ENCODE measurements around the gene CA5A. TPM values are rescaled to one million over a fixed set of nuclear protein-coding genes. Genes with fewer than 3 reads are reported as not detected.

The CA5A gene
- total and polyA plus RNA-seq, 2 of the 13 experiments (the other 11 are each of a cell fraction or from before 2014, with no cell fraction given) = 66.8 to 106 TPM

DNA sequence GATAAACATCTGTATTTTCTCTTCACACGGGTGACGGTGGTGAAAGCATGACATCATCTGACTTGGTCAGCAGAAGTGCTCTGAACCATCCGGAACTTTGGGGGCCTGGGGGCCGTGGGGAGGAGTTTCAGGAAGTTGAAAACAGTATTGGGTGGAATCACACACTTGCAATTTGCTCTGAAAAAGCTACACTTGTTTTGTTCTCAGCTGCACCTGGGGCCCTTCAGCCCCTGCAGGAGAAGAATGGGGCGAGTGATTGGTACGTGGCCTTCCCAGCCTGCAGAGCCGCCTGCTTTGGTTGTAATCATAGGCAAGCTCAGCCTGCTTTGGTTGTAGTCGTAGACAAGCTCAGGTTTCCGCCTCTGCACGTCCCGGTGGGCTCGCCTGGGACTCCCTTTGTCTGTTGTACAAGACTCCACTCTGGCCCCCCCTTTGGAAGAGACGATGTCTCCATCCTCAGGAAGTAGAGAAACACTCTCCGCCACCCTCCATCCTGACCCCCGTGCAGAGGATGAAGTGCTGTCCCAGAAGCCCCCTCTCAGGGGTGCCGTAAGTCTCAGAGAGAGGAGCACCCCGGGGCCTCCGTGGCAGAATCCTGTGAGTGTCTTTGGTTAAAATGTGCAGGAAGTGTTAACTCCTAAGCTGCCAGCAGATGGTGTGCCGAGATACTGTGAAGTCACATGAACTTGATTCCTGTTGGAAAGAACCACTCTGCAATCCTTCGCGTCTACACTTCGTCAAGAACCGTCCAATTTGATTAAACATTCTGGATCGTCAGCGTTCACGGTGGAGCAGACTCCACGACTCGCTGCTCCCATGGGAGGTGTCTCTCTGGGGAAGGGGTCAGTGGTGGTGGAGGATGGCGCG lies 20.3 kb upstream of the CA5A start (continued):
- TF ChIP-seq TBL1XR1 (IDR thresholded peaks at IDR 0.05; ENCODE audit: borderline replicate concordance, low read length, partially characterized antibody) = no peak
- no peak for TF ChIP-seq ZNF747 (CRISPR knock-in tag; IDR thresholded peaks at IDR 0.05; ENCODE audit: borderline replicate concordance)
- TF ChIP-seq, protein P1, sequence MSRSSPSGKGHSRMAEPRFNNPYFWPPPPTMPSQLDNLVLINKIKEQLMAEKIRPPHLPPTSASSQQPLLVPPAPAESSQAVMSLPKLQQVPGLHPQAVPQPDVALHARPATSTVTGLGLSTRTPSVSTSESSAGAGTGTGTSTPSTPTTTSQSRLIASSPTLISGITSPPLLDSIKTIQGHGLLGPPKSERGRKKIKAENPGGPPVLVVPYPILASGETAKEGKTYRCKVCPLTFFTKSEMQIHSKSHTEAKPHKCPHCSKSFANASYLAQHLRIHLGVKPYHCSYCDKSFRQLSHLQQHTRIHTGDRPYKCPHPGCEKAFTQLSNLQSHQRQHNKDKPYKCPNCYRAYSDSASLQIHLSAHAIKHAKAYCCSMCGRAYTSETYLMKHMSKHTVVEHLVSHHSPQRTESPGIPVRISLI (CRISPR knock-in tag; IDR thresholded peaks at IDR 0.05; ENCODE audit: borderline replicate concordance) = no peak
- TF ChIP-seq ZNF512 (CRISPR knock-in tag; IDR thresholded peaks at IDR 0.05) = no peak
- no peak for TF ChIP-seq ZBTB37 (CRISPR knock-in tag; IDR thresholded peaks at IDR 0.05)
- TF ChIP-seq RAD51 (IDR thresholded peaks at IDR 0.05; ENCODE audit: borderline replicate concordance) = no peak
- no peak for TF ChIP-seq NCOA5 (CRISPR knock-in tag; IDR thresholded peaks at IDR 0.05)
- peak; percentile 88 for TF ChIP-seq ATF7 (IDR thresholded peaks at IDR 0.05)
- TF ChIP-seq ATF7 (CRISPR knock-in tag; IDR thresholded peaks at IDR 0.05) = no peak
- TF ChIP-seq CBFB (CRISPR knock-in tag; IDR thresholded peaks at IDR 0.05) = no peak
- no peak for TF ChIP-seq SKIL (CRISPR knock-in tag; IDR thresholded peaks at IDR 0.05; ENCODE audit: borderline replicate concordance)
- TF ChIP-seq U2AF1 (optimal IDR thresholded peaks at IDR 0.05; ENCODE audit: low read depth, low read length) = no peak
- TF ChIP-seq ZNF160 (CRISPR knock-in tag; IDR thresholded peaks at IDR 0.05) = no peak
- no peak for TF ChIP-seq ZNF331 (CRISPR knock-in tag; IDR thresholded peaks at IDR 0.05)
- TF ChIP-seq TARDBP (CRISPR knock-in tag; IDR thresholded peaks at IDR 0.05) = no peak
- TF ChIP-seq RAD21 (CRISPR knock-in tag; IDR thresholded peaks at IDR 0.05) = no peak
- TF ChIP-seq ELF1 (CRISPR knock-in tag; IDR thresholded peaks at IDR 0.05) = no peak
- 0 out of 2 replicates have a peak, but pooled peaks have one; percentile 29 for TF ChIP-seq SP4 (CRISPR knock-in tag; IDR thresholded peaks at IDR 0.05)
- TF ChIP-seq HOXA5 (CRISPR knock-in tag; IDR thresholded peaks at IDR 0.05) = no peak
- no peak for TF ChIP-seq ZNF546 (CRISPR knock-in tag; conservative IDR thresholded peaks at IDR 0.05)
- TF ChIP-seq, protein P2, sequence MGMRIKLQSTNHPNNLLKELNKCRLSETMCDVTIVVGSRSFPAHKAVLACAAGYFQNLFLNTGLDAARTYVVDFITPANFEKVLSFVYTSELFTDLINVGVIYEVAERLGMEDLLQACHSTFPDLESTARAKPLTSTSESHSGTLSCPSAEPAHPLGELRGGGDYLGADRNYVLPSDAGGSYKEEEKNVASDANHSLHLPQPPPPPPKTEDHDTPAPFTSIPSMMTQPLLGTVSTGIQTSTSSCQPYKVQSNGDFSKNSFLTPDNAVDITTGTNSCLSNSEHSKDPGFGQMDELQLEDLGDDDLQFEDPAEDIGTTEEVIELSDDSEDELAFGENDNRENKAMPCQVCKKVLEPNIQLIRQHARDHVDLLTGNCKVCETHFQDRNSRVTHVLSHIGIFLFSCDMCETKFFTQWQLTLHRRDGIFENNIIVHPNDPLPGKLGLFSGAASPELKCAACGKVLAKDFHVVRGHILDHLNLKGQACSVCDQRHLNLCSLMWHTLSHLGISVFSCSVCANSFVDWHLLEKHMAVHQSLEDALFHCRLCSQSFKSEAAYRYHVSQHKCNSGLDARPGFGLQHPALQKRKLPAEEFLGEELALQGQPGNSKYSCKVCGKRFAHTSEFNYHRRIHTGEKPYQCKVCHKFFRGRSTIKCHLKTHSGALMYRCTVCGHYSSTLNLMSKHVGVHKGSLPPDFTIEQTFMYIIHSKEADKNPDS (CRISPR knock-in tag; IDR thresholded peaks at IDR 0.05) = no peak
